Measurements from ENCODE around the gene ZBTB3.
A peak's percentile ranks its signal among the peaks of the same experiment; 100 is the strongest.
"Not testable (repeated sequence)": the region's sequence is repeated elsewhere in the genome, so short reads cannot be mapped to it uniquely, and the experiment has no call there.

The ZBTB3 gene

GRCh38 chr11:62716206-62716605 lies 37.8 kb downstream of the ZBTB3 start:
- DNase-seq (ENCODE audit: low spot score), result no peak

GRCh38 chr11:62715150-62716130 lies 38.5 kb downstream of the ZBTB3 start:
- DNase-seq (ENCODE audit: low spot score), result no peak

- DNase-seq (ENCODE audit: low spot score), result no peak
Observed at GRCh38 chr11:62713343-62713742, 40.6 kb downstream of the ZBTB3 start.

- DNase-seq (ENCODE audit: low spot score), result no peak
Observed at GRCh38 chr11:62712861-62713260, 41.1 kb downstream of the ZBTB3 start.

GRCh38 chr11:62712276-62712812 lies 41.6 kb downstream of the ZBTB3 start:
- DNase-seq (ENCODE audit: low spot score), result no peak

- DNase-seq (ENCODE audit: low spot score), result no peak
Observed at GRCh38 chr11:62710001-62710345, 44.0 kb downstream of the ZBTB3 start.

- DNase-seq (ENCODE audit: low spot score), result peak; percentile 96
Observed at GRCh38 chr11:62709247-62710000, 44.5 kb downstream of the ZBTB3 start.

- peak; percentile 34 for DNase-seq (ENCODE audit: low spot score)
Observed at GRCh38 chr11:62708793-62709192, 45.2 kb downstream of the ZBTB3 start.

- peak; percentile 30 for DNase-seq (ENCODE audit: low spot score)
Observed at GRCh38 chr11:62708392-62708791, 45.6 kb downstream of the ZBTB3 start.

- peak; percentile 99 for DNase-seq (ENCODE audit: low spot score)
Observed at GRCh38 chr11:62707277-62707861, 46.6 kb downstream of the ZBTB3 start, which contains the start of the genes BSCL2 and GNG3. Gene BSCL2, minus strand, starts transcription at chr11:62707424. Its CDS starts 229 bp downstream, at chr11:62707195. Gene GNG3, plus strand, starts transcription at chr11:62707676. Its CDS starts 620 bp downstream, at chr11:62708296.

GRCh38 chr11:62706850-62707247 lies 47.1 kb downstream of the ZBTB3 start:
- no peak for DNase-seq (ENCODE audit: low spot score)

GRCh38 chr11:62705880-62706849 lies 47.8 kb downstream of the ZBTB3 start:
- peak; percentile 91 for DNase-seq (ENCODE audit: low spot score)

- no peak for DNase-seq (ENCODE audit: low spot score)
Observed at GRCh38 chr11:62705413-62705812, 48.5 kb downstream of the ZBTB3 start.

- not testable (repeated sequence) for DNase-seq (ENCODE audit: low spot score)
Observed at GRCh38 chr11:62703921-62704320, 50.0 kb downstream of the ZBTB3 start.

GRCh38 chr11:62702246-62702645 lies 51.7 kb downstream of the ZBTB3 start:
- DNase-seq (ENCODE audit: low spot score), result no peak

Small RNAs within 50 kb of the gene (small RNA-seq; reads per million reads assigned to genes)
- 0 to 0.13 reads per million in 2 experiments for gene MIR6514
